Fibroblast of the aortic adventitia (primary cell): ENCODE results near the gene MRTFB. TPM values are rescaled to one million over a fixed set of nuclear protein-coding genes. Genes with fewer than 3 reads are reported as not detected.

Experiments used
- DNase-seq: peaks from one replicate; pipeline ENCODE4 v3.0.0-alpha.2; 2010; ENCODE audit warnings: low read depth
- H3K4me3 ChIP-seq: 2 replicates; pipeline ENCODE4 v1.5.1; 2011; ENCODE audit warnings: low read depth, mild to moderate bottlenecking, control low read depth, low read length, moderate library complexity
- total RNA-seq: library from RNA; depleted of rRNA; stranded (reverse); fragments of >200 nt; gene quantifications from 2 replicates; pipeline ENCODE4 v1.2.3, GENCODE V29; 2012; ENCODE audit warnings: low replicate concordance
- TF ChIP-seq, protein P1 (sequence below): IDR thresholded peaks from 2 replicates; pipeline ENCODE4 v1.5.1; 2011; ENCODE audit warnings: mild to moderate bottlenecking, low read length, control low read depth, inconsistent platforms; ENCODE audit not compliant: insufficient read depth

Gene MRTFB
- total RNA-seq, 1 donor, result 13.2 TPM

DNA sequence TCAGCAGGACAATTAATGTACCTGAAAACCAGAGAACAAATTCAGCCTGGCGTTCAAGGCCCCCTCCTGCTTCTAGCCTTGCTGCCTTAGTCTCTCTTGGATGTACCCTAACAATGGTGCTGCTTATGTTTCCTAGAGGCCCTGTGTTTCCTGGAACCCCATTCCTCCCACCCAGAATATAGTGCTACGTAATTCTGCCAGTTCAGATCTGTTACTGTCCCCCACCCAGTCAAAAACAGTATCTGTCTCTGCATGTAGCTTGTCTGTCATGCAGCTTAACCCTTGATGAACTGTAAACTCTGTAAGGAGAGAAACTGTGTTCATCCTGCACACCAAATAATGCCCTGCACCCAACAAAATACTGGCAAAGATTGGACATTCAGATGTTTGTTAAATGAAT, 6.8 kb downstream of the MRTFB start:
- H3K4me3 ChIP-seq, result no peak overlapping the region
- DNase-seq, result no peak
- TF ChIP-seq, protein P1, sequence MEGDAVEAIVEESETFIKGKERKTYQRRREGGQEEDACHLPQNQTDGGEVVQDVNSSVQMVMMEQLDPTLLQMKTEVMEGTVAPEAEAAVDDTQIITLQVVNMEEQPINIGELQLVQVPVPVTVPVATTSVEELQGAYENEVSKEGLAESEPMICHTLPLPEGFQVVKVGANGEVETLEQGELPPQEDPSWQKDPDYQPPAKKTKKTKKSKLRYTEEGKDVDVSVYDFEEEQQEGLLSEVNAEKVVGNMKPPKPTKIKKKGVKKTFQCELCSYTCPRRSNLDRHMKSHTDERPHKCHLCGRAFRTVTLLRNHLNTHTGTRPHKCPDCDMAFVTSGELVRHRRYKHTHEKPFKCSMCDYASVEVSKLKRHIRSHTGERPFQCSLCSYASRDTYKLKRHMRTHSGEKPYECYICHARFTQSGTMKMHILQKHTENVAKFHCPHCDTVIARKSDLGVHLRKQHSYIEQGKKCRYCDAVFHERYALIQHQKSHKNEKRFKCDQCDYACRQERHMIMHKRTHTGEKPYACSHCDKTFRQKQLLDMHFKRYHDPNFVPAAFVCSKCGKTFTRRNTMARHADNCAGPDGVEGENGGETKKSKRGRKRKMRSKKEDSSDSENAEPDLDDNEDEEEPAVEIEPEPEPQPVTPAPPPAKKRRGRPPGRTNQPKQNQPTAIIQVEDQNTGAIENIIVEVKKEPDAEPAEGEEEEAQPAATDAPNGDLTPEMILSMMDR, result no peak

DNA sequence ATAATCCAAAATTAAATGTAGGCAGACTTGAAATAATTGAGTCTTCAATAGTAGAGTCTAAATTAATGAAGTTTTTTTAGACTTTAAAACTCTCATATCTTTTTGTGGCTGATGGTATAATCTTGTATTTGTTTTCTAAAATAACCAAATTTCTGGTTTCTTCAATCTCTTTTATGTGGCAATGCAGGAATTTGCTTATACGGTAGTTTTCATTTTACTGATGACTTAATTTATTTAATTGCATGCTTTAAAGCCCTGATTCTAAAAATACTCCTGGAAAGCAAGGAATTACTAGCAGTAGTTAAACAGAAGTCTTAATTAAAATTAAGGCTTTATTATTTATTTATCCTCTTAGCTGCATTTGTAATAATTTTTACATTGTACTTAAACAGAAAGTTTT, 15.4 kb downstream of the MRTFB start:
- H3K4me3 ChIP-seq, result no peak overlapping the region
- TF ChIP-seq, protein P1, result no peak
- DNase-seq, result no peak

DNA sequence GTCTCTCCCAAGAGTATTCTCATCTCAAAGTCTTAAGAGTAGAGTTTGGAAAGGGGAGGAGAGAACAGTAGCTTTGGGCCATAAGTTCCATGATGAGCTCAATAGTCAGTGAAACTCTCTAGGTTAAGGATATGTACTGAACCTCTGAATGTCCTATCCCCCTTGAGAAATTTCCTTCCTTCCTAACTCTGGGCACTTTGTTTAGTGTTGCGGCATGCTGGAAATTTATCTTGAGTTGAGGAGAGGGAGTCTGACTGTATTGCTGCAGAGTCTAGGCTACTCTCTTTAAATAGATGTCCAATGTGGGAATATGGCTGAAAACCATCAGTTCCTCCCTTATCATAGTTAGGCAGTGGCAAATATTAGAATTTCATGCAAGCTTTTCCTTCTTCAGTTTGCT, 16.1 kb downstream of the MRTFB start:
- TF ChIP-seq, protein P1, result no peak
- no peak overlapping the region for H3K4me3 ChIP-seq
- no peak for DNase-seq

DNA sequence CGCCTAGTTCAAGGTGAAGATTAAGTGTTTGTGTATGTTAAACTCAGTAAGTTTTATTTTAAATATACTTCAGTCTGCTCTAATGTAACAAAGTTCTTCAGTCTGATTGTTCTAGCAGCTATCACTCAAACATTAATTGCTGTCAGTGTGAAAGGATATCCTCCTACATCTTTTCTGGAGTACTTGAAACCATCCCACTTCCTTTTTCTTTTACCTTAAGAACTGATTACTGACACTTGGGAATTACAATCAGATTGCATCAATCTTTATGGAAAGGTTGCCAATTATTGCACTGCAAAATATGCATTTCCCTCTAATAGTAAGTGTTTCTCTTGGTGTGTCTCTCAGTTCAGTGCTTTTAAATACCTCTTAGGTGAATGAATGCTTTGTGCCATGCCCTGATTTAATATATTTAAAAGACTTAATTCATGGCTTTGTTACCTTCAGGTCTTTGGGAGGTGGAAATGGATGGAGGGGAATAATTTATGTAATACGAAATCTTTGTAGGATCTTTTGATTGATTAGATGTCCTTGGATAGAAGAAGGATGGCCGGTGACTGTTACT, 16.6 kb downstream of the MRTFB start:
- no peak for DNase-seq
- TF ChIP-seq, protein P1, result no peak
- H3K4me3 ChIP-seq, result no peak overlapping the region

DNA sequence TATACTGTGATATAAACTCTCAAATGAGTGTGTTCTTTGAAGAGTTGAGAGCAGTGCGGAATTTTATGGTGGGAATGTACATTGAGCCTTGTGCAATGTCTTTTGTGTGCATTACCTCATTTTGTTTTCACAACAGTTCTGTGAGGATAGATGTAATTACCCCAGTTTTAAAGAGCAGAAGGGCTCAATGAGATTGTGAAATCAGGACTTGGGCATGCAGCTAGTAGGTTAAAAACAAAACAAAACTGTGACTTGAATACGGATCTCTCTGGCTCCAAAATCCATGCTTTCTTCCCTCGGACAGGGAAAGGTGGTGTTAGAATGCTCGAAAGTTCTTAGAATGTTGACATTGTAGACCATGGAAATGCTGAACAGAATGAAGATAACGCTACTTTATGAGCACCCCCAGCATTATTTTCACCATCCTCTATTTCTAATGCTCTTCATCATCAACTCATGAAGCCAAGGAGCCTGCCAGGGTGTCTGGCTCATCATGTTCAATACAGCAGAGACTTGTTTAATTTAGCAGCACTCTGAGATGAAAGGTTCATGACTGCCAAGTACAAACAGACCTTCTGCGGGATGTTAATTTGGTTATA, 17.1 kb downstream of the MRTFB start:
- DNase-seq, result no peak
- TF ChIP-seq, protein P1, result no peak

DNA sequence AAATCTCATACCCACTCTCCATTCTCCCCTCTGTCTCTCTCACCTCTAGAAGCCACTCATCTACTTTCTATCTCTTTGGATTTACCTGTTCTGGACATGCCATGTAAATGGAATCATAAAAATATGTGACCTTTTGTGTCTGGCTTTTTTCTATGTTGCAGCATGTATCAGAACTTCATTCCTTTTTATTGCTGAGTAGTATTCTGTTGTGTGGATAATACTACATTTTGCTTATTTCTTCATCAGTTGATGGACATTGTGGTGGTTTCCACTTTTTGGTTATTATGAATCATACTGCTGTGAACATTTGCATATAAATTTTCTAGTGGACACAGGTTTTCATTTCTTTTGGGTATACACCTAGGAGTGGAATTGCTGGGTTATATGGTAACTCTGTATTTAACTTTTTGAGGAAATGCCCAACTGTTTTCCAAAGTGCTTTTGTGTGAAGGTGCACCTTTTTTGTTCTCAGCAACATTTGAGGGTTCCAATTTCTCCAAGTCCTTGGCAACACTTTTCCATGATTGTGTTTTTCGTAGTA, 18.2 kb downstream of the MRTFB start:
- no peak overlapping the region for H3K4me3 ChIP-seq
- no peak for DNase-seq
- TF ChIP-seq, protein P1, result no peak

More for the DNA sequence above, 17.1 kb downstream of the MRTFB start:
- no peak overlapping the region for H3K4me3 ChIP-seq
